ENCODE measurements around the gene NKX3-2. TPM values are rescaled to one million over a fixed set of nuclear protein-coding genes. Genes with fewer than 3 reads are reported as not detected.

Gene NKX3-2
- total and polyA plus RNA-seq, 8 donors, result 0.06 to 4.6 (median 0.24) TPM; not detected in 2

DNA sequence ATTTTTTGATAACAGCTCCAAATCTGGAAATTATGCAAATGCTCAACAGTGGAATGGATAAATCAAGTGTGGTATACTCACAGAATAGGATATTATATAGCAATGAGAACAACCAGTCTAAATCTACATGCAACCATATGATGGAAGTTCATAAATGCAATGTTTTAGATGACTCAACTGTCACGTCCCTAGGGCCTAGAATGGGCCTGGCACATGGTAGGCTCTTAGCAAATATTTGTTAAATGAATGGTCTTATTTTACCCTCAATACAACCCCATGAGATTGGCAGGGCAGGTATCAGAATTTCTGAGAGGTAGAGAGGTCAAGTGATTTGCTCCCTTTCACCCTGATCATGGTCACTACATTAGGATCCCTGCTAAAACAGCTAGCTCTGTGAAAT, 14.6 kb upstream of the NKX3-2 start:
- TF ChIP-seq POLR2AphosphoS5 (IDR thresholded peaks at IDR 0.05), result no peak
- TF ChIP-seq, protein P1, sequence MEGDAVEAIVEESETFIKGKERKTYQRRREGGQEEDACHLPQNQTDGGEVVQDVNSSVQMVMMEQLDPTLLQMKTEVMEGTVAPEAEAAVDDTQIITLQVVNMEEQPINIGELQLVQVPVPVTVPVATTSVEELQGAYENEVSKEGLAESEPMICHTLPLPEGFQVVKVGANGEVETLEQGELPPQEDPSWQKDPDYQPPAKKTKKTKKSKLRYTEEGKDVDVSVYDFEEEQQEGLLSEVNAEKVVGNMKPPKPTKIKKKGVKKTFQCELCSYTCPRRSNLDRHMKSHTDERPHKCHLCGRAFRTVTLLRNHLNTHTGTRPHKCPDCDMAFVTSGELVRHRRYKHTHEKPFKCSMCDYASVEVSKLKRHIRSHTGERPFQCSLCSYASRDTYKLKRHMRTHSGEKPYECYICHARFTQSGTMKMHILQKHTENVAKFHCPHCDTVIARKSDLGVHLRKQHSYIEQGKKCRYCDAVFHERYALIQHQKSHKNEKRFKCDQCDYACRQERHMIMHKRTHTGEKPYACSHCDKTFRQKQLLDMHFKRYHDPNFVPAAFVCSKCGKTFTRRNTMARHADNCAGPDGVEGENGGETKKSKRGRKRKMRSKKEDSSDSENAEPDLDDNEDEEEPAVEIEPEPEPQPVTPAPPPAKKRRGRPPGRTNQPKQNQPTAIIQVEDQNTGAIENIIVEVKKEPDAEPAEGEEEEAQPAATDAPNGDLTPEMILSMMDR (IDR thresholded peaks at IDR 0.05), result no peak
- TF ChIP-seq POLR2A (IDR thresholded peaks at IDR 0.05), result no peak
- TF ChIP-seq EP300 (IDR thresholded peaks at IDR 0.05), result no peak
- H3K27me3 ChIP-seq, result peaks cover 0 to 8% (median 0%) of the 10 kb centered on the region in 3 donors
- H3K4me1 ChIP-seq, result no peaks in the 10 kb centered on the region
- no peak overlapping the region for H3K27ac ChIP-seq
- H3K4me3 ChIP-seq, result no peak overlapping the region
- no peaks in the 10 kb centered on the region for H3K9me3 ChIP-seq
- 69 to 78% (median 74%) methylated on average over 1 of the region's 1 CpG for WGBS, 5 donors
- no peaks in the 10 kb centered on the region for H3K36me3 ChIP-seq
- DNase-seq, result no peak
- intact Hi-C loops (cut with DNase I; ENCODE audit: low total_unique reads), result no loop called here

DNA sequence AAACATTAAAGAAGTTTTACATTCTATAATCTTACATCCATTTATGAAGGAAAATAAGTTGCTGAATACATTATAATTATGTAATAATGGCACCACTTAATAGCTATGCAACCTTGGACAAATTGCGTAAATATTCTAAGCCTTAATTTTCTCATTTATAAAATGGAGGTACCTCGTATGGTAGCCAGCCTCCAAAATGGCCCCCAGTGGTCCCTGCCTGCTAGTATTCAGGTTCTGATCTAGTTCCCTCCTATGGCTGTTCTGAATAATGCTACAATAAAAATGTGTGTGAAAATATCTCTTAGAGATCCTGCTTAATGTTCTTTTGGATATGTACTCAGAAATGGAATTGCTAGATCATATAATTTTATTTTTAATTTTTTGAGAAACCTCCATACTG, 11.0 kb upstream of the NKX3-2 start:
- TF ChIP-seq EP300 (IDR thresholded peaks at IDR 0.05) (no peak), POLR2A (IDR thresholded peaks at IDR 0.05) (no peak), POLR2AphosphoS5 (IDR thresholded peaks at IDR 0.05) (no peak)
- TF ChIP-seq, protein P1 (IDR thresholded peaks at IDR 0.05), result no peak
- peaks cover 0 to 30% (median 6%) of the 10 kb centered on the region in 3 donors for H3K27me3 ChIP-seq
- DNase-seq, result no peak
- no peak overlapping the region for H3K4me3 ChIP-seq
- intact Hi-C loops (cut with DNase I; ENCODE audit: low total_unique reads), result no loop called here
- H3K27ac ChIP-seq, result no peak overlapping the region
- no peaks in the 10 kb centered on the region for H3K36me3 ChIP-seq
- no peaks in the 10 kb centered on the region for H3K4me1 ChIP-seq
- WGBS, 5 donors, result 77 to 88% (median 84%) methylated on average over 2 of the region's 2 CpGs
- H3K9me3 ChIP-seq, result peaks cover 0 to 13% (median 5%) of the 10 kb centered on the region in 4 donors

DNA sequence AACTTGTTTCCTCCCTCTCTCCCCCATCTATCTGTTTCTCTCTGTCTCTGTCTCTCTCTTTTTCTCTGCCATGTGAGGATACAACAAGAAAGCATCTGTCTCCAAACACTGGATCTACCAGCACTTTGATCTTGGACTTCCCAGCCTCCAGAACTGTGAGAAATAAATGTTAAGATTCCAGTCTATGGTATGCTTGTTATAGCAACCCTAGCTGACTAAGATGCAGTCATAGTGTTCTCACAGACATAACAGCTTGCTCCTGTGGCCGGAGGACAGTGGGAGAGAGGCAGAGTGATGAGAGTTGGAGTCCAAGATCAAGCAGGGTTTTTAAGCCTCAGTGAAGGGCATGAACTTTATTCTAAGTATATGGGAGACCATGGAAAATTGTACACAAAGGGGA, 8.8 kb upstream of the NKX3-2 start:
- no peak overlapping the region for H3K27ac ChIP-seq
- H3K4me3 ChIP-seq, result no peak overlapping the region
- peaks cover under 1 to 53% (median 29%) of the 10 kb centered on the region in 3 donors for H3K27me3 ChIP-seq
- 69 to 90% (median 84%) methylated on average over 1 of the region's 1 CpG for WGBS, 5 donors
- intact Hi-C loops (cut with DNase I; ENCODE audit: low total_unique reads), result loop anchor here (5.0 kb wide), 1 partner anchor 701 kb away; no protein-coding TSS in a partner anchor
- H3K9me3 ChIP-seq, result peaks cover 0 to 13% (median 5%) of the 10 kb centered on the region in 4 donors
- H3K36me3 ChIP-seq, result no peaks in the 10 kb centered on the region
- TF ChIP-seq POLR2AphosphoS5 (IDR thresholded peaks at IDR 0.05) (no peak), POLR2A (IDR thresholded peaks at IDR 0.05) (no peak), EP300 (IDR thresholded peaks at IDR 0.05) (no peak)
- TF ChIP-seq, protein P1 (IDR thresholded peaks at IDR 0.05), result no peak
- peaks cover 3 to 13% (median 10%) of the 10 kb centered on the region in 4 donors for H3K4me1 ChIP-seq
- no peak for DNase-seq

DNA sequence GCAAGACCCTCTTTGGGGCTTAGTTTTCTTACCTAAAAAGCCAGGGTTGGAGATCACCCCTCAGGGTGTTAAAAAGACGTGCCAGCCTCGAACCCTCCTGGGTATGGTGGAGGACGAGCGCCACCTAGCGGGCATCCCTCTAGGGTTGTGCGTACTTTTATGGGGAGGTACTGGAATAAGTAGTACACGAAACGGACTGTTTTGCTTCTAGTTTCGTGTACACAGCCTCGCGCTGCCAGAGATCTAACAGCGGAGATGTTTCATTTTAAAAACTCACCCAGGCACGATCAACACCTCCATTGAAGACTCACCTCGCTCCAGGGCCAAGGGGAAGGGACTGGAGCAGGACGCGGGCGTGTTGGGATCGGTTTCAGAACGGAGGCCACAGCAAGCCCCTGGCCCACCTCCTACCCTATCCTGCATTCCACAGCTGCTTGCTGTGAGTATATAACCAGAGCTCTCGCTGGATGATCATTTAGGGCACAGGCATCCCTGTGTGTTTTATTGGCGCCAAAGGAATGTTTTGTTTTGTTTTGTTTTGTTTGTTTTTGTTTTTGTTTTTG, 4.8 kb upstream of the NKX3-2 start:
- DNase-seq, result peak; percentile 81 to 93
- Histone ChIP-seq H3K27me3 (peaks cover 22 to 84% (median 68%) of the 10 kb centered on the region in 3 donors), H3K27ac (no peak overlapping the region), H3K9me3 (peaks cover 0 to 15% (median 6%) of the 10 kb centered on the region in 4 donors), H3K4me3 (peak overlapping the region; percentile 23 to 35 (median 29)), H3K36me3 (no peaks in the 10 kb centered on the region), H3K4me1 (peaks cover 28 to 44% (median 38%) of the 10 kb centered on the region in 4 donors)
- intact Hi-C loops (cut with DNase I; ENCODE audit: low total_unique reads), result loop anchor here (10.0 kb wide), 1 partner anchor 814 kb away; no protein-coding TSS in a partner anchor
- WGBS, 5 donors, result 2 to 8% (median 3%) methylated on average over 21 of the region's 21 CpGs
- TF ChIP-seq EP300 (IDR thresholded peaks at IDR 0.05) (no peak), POLR2AphosphoS5 (IDR thresholded peaks at IDR 0.05) (peak in 1 of 3 donors; percentile 6)
- TF ChIP-seq, protein P1 (IDR thresholded peaks at IDR 0.05), result peak in 5 of 7 experiments; percentile 64 to 90 (median 83)
